Esophagus mucosa (tissue), 1 donor: ENCODE data around the gene TBC1D5. TPM values are rescaled to one million over a fixed set of nuclear protein-coding genes. Genes with fewer than 3 reads are reported as not detected.

ENCODE experiments used
- ATAC-seq: fragments of 200-7000 bp; cut with Tn5 transposase; one replicate; pipeline ENCODE4 v1.9.1; 2020
- total RNA-seq: library from RNA; stranded (reverse); gene quantifications from one replicate; pipeline ENCODE4 v1.2.4, GENCODE V29; 2023
- donor health status: DM: yes; HTN: yes; CAD: no.

Gene TBC1D5
- total RNA-seq, 1 donor from 2014 or later: 27.6 TPM

GRCh38 chr3:17466028-17466427, 276.4 kb downstream of the TBC1D5 start:
- no peak for ATAC-seq

DNA sequence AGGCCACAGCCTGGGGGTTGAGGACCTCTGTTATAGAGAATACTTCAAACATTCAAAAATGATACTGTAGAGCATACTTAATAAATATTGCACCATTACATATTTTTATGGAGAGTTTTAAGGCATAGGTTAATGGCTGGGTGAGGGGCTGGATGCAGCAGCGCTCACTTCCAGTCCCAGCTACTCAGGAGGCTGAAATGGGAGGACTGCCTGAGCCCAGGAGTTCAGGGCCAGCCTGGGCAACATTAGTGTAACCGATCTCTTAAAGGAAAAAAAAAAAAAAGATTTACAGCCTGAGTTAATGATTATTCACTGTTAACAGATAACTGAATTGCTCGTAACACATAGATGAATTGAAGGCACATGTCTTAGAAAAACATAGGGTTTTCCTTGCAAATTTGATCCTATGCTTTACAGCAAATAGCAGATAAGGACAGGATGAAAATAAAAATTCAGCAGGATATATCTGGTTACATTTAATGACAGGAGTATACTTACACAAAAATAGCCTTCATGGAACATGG, 282.9 kb downstream of the TBC1D5 start:
- no peak for ATAC-seq

GRCh38 chr3:17456650-17457049, 285.8 kb downstream of the TBC1D5 start:
- ATAC-seq: no peak

GRCh38 chr3:17456046-17456445, 286.4 kb downstream of the TBC1D5 start:
- no peak for ATAC-seq

- ATAC-seq: no peak
Measured at GRCh38 chr3:17444865-17445264, 297.6 kb downstream of the TBC1D5 start.

- ATAC-seq: no peak
Measured at GRCh38 chr3:17443142-17443541, 299.3 kb downstream of the TBC1D5 start.

DNA sequence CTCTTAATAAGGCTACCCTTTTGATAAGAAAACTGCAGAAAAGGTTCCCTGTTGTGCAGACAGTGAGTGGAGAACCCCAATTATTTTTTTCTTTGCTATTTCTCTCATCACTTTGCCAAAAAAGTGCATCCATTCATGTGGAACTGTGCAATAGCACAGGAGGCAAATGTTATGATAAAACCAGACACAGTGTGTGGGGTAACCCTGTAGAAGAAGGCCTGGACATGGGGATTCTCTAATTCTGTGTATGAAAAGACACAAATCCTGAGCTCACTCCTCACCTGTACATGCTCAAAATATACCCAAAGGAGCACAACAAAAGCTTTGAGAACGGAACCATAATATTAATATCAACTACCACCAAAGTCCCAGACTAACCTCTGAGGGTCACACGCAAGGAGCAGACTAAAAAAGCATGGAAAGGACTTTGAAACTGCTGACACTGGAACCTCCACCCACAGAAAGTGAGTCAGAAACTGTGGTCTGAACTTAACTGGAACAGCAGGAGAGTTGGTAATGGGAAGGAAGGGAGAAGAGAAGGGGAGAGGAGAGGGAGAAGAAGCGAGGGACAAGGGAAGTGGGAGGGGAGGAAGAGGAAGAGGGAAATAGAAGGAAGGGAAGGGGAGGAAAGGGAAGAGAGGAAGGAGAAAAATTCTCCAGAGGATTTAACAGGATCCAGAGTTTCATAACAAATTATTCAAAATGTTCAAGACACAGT, 299.9 kb downstream of the TBC1D5 start:
- ATAC-seq: no peak

DNA sequence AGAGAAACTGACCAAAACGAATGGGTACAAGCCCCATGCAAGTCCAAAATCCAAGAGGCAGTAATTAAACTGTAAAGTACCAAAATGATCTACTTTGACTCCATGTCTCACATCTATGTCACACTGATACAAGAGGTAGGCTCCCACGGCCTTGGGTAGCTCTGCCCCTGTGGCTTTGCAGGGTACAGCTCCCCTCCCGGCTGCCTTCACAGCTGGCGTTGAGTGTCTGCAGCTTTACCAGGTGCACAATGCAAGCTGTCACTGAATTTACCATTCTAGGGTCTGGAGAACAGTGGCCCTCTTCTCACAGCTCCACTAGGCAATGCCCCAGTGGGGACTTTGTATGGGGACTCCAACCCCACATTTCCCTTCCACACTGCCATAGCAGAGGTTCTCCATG, 308.6 kb downstream of the TBC1D5 start:
- no peak for ATAC-seq

GRCh38 chr3:17432236-17432635, 310.2 kb downstream of the TBC1D5 start:
- ATAC-seq: no peak

GRCh38 chr3:17431484-17432045, 310.9 kb downstream of the TBC1D5 start:
- ATAC-seq: no peak

DNA sequence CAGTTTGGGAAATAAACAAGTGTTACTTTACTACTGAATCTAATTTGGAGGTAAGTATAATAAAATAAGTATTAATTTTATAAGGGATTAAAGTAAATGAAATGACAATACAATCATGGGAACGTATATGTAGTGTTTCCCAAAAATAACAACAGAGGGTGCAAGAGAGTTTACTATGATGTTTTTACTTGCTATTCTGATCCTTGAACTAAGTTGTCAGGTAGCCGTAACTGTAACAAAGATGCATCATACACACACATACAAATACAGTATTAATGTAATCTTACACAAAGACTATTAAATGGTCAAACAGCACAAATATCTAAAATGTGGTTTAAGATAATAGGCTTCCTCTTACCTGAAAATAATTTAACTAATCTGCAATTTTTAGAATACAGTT, 311.4 kb downstream of the TBC1D5 start:
- ATAC-seq: peak; percentile 53

GRCh38 chr3:17430582-17430981, 311.8 kb downstream of the TBC1D5 start:
- no peak for ATAC-seq

- ATAC-seq: no peak
Measured at GRCh38 chr3:17423786-17424536, 318.5 kb downstream of the TBC1D5 start.

DNA sequence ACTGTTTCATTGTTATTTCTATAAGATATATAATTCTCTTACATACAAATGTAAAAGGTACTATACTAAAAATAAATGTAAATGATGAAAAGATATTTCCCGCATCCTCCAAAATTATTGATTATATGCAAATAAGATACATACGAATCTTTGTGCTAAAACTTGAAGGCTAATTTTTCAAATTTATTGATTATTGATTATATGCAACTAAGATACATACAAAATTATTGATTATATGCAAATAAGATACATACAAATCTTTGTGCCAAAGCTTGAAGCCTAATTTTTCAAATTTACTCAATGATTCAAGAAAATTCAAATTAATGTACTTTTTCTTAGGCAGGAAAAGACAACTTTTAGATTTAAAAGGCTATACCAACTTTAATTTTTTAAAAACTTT, 319.8 kb downstream of the TBC1D5 start:
- ATAC-seq: no peak

- ATAC-seq: no peak
Measured at GRCh38 chr3:17420668-17421067, 321.8 kb downstream of the TBC1D5 start.

DNA sequence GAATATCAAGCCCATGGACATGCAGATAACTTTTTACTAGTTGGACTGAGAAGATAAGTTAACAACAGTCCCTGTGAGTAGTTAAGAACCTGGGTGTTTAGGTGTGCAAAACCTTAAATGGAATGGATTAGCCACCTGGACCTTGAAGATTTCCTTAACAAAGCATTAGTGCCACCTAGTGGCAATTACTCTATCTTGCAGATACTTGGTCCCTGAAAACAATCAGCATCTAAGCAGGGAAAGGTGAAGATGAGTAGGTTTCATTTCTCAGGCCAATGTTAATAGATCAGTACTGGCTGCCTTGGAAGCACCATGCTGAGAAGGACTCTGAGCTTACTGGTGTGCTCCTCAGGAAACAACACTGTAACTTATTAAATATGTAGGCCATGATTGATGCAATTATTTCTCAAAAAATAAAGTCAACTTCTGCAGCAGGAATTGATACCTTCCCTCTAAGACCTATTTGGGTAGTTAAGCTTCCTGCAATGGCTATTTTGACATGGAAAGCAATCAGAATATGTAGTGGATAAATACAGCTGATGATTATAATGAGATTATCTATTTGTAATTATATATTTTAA, 329.4 kb downstream of the TBC1D5 start:
- peak; percentile 47 for ATAC-seq

- no peak for ATAC-seq
Measured at GRCh38 chr3:17411157-17411877, 331.1 kb downstream of the TBC1D5 start.

- no peak for ATAC-seq
Measured at GRCh38 chr3:17407576-17407975, 334.9 kb downstream of the TBC1D5 start.

GRCh38 chr3:17404548-17404947, 337.9 kb downstream of the TBC1D5 start:
- ATAC-seq: no peak

GRCh38 chr3:17402442-17402841, 340.0 kb downstream of the TBC1D5 start:
- no peak for ATAC-seq

DNA sequence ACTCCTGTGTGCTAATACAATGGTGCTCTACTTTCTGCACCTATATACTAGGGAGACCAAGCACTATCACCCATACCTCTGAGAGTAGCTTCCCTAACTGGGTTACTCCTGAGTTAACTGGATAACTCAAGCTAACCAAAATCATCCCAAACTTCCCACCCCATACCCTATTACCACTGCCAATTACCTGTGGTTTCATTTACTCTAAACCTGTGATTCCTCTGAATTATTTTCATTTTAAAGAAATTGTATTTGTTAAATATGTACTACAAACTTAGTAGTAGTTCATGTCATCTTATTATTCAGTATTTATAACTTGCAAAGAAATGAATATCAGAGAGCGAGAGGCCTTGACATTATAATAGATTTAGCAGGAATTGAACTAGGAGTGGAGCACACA, 340.5 kb downstream of the TBC1D5 start:
- peak; percentile 25 for ATAC-seq

DNA sequence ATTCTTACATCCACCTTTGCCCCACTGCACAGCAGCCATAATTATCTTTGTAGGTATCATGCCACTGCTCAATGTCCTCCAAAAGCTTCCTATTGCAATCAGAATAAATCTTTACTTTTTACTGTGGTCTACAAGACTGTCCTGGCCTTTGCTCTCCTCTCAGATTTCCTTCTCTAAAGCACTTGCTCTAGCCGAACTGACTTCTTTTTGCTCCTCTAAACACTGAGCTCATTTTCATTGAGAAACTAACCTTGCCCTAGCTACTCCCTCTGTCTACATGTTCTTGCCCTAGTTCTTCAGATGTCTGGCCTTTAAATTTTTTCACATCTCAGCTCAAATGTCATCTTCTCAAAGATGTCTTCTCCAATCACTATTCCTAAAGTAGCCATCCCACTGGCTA, 342.8 kb downstream of the TBC1D5 start:
- no peak for ATAC-seq
